GM10266 (cell line): ENCODE measurements around the gene ATAD5.
A peak's percentile ranks its signal among the peaks of the same experiment; 100 is the strongest.
"Not testable (repeated sequence)": the region's sequence is repeated elsewhere in the genome, so short reads cannot be mapped to it uniquely, and the experiment has no call there.

Experiments used
- DNase-seq: peaks from one replicate; pipeline ENCODE4 v3.0.0; 2012; ENCODE audit errors: extremely low spot score
- TF ChIP-seq, protein P1 (sequence below): IDR thresholded peaks from 2 replicates; pipeline ENCODE4 v1.5.1; 2012; ENCODE audit warnings: mild to moderate bottlenecking, low read depth; ENCODE audit not compliant: control insufficient read depth, insufficient read depth; ENCODE audit errors: missing control alignments

ATAD5 gene

DNA sequence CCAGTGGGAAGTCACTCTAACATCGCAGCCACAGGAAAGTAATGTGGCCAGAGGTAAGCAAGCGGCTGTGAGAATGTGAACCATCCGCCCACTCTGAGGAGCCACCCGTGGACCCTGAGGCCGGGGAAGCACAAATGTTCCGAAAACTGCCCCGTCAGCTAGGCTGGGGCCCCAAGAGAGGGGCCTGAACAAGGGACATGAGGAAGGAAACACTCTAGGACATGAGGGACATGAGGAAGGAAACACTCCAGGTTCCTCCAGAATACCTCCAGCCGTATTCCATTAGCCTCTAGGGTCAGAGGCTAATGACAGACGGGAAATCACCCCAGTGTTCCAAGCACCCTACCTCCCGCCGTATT is 74.0 kb downstream of the ATAD5 start:
- TF ChIP-seq, protein P1, sequence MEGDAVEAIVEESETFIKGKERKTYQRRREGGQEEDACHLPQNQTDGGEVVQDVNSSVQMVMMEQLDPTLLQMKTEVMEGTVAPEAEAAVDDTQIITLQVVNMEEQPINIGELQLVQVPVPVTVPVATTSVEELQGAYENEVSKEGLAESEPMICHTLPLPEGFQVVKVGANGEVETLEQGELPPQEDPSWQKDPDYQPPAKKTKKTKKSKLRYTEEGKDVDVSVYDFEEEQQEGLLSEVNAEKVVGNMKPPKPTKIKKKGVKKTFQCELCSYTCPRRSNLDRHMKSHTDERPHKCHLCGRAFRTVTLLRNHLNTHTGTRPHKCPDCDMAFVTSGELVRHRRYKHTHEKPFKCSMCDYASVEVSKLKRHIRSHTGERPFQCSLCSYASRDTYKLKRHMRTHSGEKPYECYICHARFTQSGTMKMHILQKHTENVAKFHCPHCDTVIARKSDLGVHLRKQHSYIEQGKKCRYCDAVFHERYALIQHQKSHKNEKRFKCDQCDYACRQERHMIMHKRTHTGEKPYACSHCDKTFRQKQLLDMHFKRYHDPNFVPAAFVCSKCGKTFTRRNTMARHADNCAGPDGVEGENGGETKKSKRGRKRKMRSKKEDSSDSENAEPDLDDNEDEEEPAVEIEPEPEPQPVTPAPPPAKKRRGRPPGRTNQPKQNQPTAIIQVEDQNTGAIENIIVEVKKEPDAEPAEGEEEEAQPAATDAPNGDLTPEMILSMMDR, result no peak
- peak; percentile 24 for DNase-seq

DNA sequence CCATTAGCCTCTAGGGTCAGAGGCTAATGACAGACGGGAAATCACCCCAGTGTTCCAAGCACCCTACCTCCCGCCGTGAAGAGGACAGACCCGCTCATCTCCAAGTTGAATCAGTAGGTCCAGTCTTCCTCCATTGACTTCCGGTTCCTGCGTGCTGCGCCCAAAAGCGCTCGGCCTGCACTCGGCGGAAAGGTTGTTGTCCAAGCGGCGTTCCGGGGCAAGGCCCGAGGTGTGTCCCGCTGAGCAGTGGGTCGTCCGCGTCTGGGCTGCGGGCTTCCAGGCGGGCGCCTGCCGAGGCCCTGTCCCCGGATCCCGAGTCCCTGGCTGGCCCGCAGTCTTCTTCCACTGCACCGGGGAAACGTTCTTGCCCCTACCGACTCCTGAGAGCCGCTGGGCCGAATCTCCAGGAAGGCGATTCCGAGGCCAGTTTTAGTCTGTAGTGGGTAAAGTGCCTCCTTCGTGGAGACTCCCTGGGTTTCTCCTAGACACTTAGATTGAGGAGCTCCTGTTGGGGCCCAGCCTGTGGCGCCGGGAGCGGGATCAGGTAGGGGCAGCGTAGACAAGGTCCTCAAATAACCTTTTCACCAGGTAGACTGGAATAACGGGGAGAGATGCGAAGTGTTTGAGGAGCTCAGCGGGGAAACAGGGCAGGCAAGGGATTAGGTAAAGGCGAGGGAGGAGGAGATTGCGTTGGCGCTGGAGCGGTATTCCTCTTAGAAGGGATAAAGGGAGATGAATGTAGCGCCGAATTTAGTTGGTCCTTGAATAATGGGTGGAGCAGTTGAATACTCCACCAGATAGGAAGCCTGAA is 74.5 kb downstream of the ATAD5 start, which contains the start of gene TEFM:
Gene TEFM, minus strand, starts transcription at position 138 of the 811 bp plus-strand sequence. Its CDS starts 40 bp downstream, at position 98.
- peak; percentile 87 for DNase-seq
- TF ChIP-seq, protein P1, result no peak

DNA sequence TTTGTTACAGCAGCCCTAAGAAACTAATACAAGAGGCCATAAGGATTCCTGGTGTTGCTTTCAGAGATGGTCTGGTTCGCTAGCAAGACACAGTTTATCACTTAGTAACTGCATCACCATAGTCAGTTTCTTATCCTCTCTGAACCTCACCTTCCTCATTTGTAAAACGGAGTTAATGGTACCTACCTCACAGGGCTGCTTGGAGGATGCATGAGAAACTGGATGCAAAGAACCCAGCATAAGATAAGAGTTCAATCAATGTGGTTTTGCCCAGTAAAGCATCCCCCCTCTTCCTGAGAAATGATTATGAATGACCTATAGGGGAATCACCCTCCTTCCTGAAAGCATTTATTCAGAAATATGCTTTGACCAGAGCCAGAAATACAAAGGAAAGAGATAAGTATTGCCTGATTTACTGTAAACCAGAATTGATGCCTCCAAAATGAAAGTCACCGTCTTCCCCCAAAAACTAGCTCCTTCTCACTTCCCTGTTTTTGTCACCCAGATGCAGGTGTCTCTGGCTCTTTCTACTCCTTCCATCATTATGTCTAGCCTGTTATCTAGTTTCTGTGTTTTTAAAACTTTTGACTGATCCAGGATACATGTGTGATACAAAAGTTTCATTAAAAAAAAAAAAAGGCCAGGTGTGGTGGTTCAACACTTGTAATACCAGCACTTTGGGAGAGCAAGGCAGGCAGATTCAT is 77.1 kb downstream of the ATAD5 start:
- TF ChIP-seq, protein P1, result no peak
- DNase-seq, result peak; percentile 33

DNA sequence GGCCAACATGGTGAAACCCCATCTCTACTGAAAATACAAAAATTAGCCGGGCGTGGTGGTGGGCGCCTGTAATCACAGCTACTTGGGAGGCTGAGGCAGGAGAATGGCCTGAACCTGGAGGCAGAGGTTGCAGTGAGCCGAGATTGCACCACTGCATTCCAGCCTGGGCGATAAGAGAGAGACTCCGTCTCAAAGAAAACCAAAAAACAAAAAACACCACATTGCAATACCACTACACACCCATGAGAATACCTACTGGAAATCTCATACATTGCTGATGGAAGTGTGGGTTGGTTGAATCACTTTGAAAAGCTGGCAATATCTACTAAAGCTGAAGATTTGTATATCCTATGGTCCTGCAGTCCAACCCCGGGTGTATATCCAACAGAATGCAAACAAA is 78.4 kb downstream of the ATAD5 start:
- not testable (repeated sequence) for DNase-seq

DNA sequence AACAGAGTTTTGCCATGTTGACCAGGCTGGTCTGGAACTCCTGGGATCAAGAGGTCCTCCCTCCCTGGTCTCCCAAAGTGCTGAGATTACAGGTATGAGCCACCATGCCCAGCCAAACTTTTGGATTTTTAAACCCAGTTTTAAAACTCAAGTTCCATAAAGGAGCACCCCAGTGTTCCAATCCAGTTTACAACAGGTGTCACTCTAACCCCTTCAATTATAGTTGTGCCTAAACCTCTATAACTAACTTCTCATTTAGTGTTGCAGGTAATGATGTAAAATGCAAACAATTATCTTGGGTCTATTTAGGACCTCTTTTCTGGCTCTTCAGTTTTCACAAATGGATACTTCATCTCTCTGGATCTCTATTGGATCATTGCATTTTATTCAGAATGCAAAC is 82.2 kb downstream of the ATAD5 start:
- no peak for DNase-seq
- TF ChIP-seq, protein P1, result no peak

DNA sequence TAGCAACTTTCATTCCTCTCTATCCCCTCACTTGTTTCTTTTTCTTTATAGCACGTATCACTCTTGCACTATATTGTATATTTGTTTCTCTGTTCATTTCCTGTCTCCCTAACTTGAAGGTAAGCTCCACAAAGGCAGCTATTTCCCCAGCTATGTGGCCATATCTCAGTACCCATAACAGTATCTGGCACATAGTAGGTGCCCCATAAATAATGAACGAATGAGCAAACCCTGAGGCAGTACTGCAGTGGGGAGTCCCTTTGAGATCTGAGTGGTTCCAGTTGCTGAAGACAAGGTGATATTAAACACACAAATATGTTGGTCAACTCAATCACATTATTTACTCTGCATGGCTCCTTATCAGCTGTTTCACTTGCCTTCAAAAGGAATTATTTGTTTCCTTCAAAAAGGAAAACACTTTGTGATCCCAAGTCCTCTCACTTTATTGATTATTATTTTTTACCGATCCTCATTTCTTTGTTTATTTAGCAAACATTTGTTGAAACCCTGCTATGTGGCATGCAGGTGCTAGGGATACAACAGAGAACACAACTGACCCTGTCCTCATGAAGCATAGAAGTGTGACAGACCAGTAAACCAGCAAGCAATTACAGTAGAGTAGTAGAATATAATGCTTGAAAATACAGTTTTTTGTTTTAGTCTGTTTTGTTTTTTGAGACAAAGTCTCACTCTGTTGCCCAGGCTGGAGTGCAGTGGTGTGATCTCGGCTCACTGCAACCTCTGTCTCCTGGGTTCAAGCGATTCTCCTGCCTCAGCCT is 84.3 kb downstream of the ATAD5 start:
- DNase-seq, result no peak
- TF ChIP-seq, protein P1, result no peak

DNA sequence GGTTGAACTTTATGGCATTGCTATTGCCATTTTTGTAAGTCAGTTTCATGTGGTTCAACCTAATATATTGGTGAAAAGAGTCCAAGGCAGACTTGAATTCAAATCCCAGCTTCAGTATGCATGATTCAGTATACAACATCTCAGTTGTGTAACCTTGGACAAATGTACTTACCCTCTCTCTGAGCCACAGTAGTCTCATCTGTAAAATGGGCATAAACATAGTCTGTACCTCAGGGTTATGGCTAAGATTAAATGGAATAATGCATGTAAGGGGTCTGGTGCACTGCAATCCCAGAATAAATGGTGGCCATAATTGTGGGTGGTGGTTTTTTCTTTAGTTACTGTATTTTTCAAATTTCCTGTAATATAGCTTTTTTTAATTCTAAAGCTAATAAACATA is 85.3 kb downstream of the ATAD5 start:
- TF ChIP-seq, protein P1, result no peak
- DNase-seq, result no peak
